ENCODE data around the gene KNTC1. TPM values are rescaled to one million over a fixed set of nuclear protein-coding genes. Genes with fewer than 3 reads are reported as not detected.

The KNTC1 gene
- total and polyA plus RNA-seq, 3 donors from 2014 or later: 46.1 to 118 (median 79.8) TPM

GRCh38 chr12:122538496-122538895, 11.4 kb downstream of the KNTC1 start:
- Histone ChIP-seq H3K9me3 (no peaks in the 10 kb centered on the region), H3K4me3 (no peak overlapping the region), H3K27me3 (no peaks in the 10 kb centered on the region), H3K4me1 (no peaks in the 10 kb centered on the region), H3K36me3 (ENCODE audit: low read depth, missing control alignments) (no peaks in the 10 kb centered on the region), H3K27ac (no peak overlapping the region)
- WGBS, 2 donors: 95 to 96% methylated on average over 5 of the region's 5 CpGs
- intact Hi-C loops (cut with DNase I; ENCODE audit: low total_unique reads): no loop called here
- DNase-seq: no peak
- TF ChIP-seq POLR2A (IDR thresholded peaks at IDR 0.05) (no peak), CTCF (IDR thresholded peaks at IDR 0.05) (no peak)

- Histone ChIP-seq H3K4me3 (no peak overlapping the region), H3K9me3 (no peaks in the 10 kb centered on the region), H3K27ac (no peak overlapping the region), H3K27me3 (no peaks in the 10 kb centered on the region), H3K4me1 (no peaks in the 10 kb centered on the region), H3K36me3 (ENCODE audit: low read depth, missing control alignments) (no peaks in the 10 kb centered on the region)
- TF ChIP-seq CTCF (IDR thresholded peaks at IDR 0.05) (no peak), POLR2A (IDR thresholded peaks at IDR 0.05) (no peak)
- WGBS, 2 donors: 92 to 96% methylated on average over 2 of the region's 2 CpGs
- intact Hi-C loops (cut with DNase I; ENCODE audit: low total_unique reads): no loop called here
- DNase-seq: no peak
Measured at GRCh38 chr12:122544537-122544936, 17.5 kb downstream of the KNTC1 start.

- H3K4me3 ChIP-seq: no peak overlapping the region
- DNase-seq: no peak
- H3K9me3 ChIP-seq: no peaks in the 10 kb centered on the region
- no peaks in the 10 kb centered on the region for H3K4me1 ChIP-seq
- no peak overlapping the region for H3K27ac ChIP-seq
- H3K36me3 ChIP-seq (ENCODE audit: low read depth, missing control alignments): no peaks in the 10 kb centered on the region
- no peaks in the 10 kb centered on the region for H3K27me3 ChIP-seq
- intact Hi-C loops (cut with DNase I; ENCODE audit: low total_unique reads): no loop called here
- WGBS, 2 donors: 98 to 99% methylated on average over 2 of the region's 2 CpGs
- TF ChIP-seq POLR2A (IDR thresholded peaks at IDR 0.05) (no peak), CTCF (IDR thresholded peaks at IDR 0.05) (no peak)
Measured at GRCh38 chr12:122545855-122546254, 18.8 kb downstream of the KNTC1 start.

GRCh38 chr12:122547330-122547729, 20.3 kb downstream of the KNTC1 start:
- Histone ChIP-seq H3K27ac (no peak overlapping the region), H3K36me3 (ENCODE audit: low read depth, missing control alignments) (no peaks in the 10 kb centered on the region), H3K27me3 (no peaks in the 10 kb centered on the region), H3K9me3 (no peaks in the 10 kb centered on the region), H3K4me3 (no peak overlapping the region), H3K4me1 (no peaks in the 10 kb centered on the region)
- no peak for DNase-seq
- intact Hi-C loops (cut with DNase I; ENCODE audit: low total_unique reads): no loop called here
- 85 to 88% methylated on average over 5 of the region's 5 CpGs for WGBS, 2 donors
- TF ChIP-seq CTCF (IDR thresholded peaks at IDR 0.05): no peak
- TF ChIP-seq POLR2A (IDR thresholded peaks at IDR 0.05): no peak

GRCh38 chr12:122558745-122559641, 31.9 kb downstream of the KNTC1 start:
- intact Hi-C loops (cut with DNase I; ENCODE audit: low total_unique reads): no loop called here
- no peak overlapping the region for H3K4me3 ChIP-seq
- DNase-seq: no peak
- H3K36me3 ChIP-seq (ENCODE audit: low read depth, missing control alignments): no peaks in the 10 kb centered on the region
- TF ChIP-seq POLR2A (IDR thresholded peaks at IDR 0.05) (no peak), CTCF (IDR thresholded peaks at IDR 0.05) (no peak)
- no peak overlapping the region for H3K27ac ChIP-seq
- H3K4me1 ChIP-seq: no peaks in the 10 kb centered on the region
- H3K9me3 ChIP-seq: no peaks in the 10 kb centered on the region
- 94 to 97% methylated on average over 16 of the region's 16 CpGs for WGBS, 2 donors
- no peaks in the 10 kb centered on the region for H3K27me3 ChIP-seq
